B cell (primary cell): ENCODE data around the gene EOGT. TPM values are rescaled to one million over a fixed set of nuclear protein-coding genes. Genes with fewer than 3 reads are reported as not detected.

Experiments
- ATAC-seq: fragments of 200-7000 bp; cut with Tn5 transposase; one replicate; pipeline ENCODE4 v1.10.0; 2021; ENCODE audit warnings: low read depth, mild to moderate bottlenecking, moderate number of reproducible peaks, moderate library complexity
- CTCF ChIA-PET: fragments of 350-600 bp; sonication (Branson Sonifier 250); formaldehyde crosslinking; loops from one replicate; lab custom pipeline; 2021; ENCODE audit warnings: antibody characterized with exemption, inconsistent platforms; lab: Charles Lee
- POLR2A ChIA-PET: fragments of 350-600 bp; sonication (Branson Sonifier 250); formaldehyde crosslinking; loops from one replicate; lab custom pipeline; 2021; ENCODE audit warnings: antibody characterized with exemption; lab: Charles Lee
- DNase-seq: peaks from one replicate; pipeline ENCODE4 v3.0.0; 2013
- H2AFZ ChIP-seq: 2 replicates; pipeline ENCODE4 v1.6.1; 2012; ENCODE audit warnings: mild to moderate bottlenecking, low read depth, low read length; ENCODE audit not compliant: insufficient read depth, poor library complexity, severe bottlenecking
- H3K27ac ChIP-seq, 2 donors: 1 replicate in 1 of 2; 2 replicates in 1 of 2; pipeline ENCODE4 v1.5.1; 2012 to 2013; ENCODE audit warnings: low read length in 2 of 2, mild to moderate bottlenecking in 2 of 2, moderate library complexity in 1 of 2
- H3K27me3 ChIP-seq, 4 experiments: fragments of 200-600 bp in 1 of 4; sonication (generic) in 1 of 4; replicated peaks in 1 of 4; 1 replicate in 2 of 4; 2 replicates in 2 of 4; pipeline versions ENCODE4 v1.6.1 to v1.7.0; 2013 to 2016; ENCODE audit warnings: low read length in 3 of 4, mild to moderate bottlenecking in 2 of 4, mixed read lengths in 1 of 4, moderate library complexity in 1 of 4; ENCODE audit not compliant: insufficient read depth in 4 of 4, control insufficient read depth in 3 of 4; ENCODE audit errors: control extremely low read depth in 1 of 4
- H3K36me3 ChIP-seq, 2 experiments: replicated peaks in 1 of 2; 1 replicate in 1 of 2; 2 replicates in 1 of 2; pipeline versions ENCODE4 v1.6.1 to v1.7.1; 2013; ENCODE audit warnings: low read length in 1 of 2; ENCODE audit not compliant: insufficient read depth in 2 of 2, control insufficient read depth in 1 of 2; ENCODE audit errors: control extremely low read depth in 1 of 2, extremely low read depth in 1 of 2
- H3K4me1 ChIP-seq, 2 donors: fragments of 200-600 bp in 1 of 2; sonication (generic) in 1 of 2; 1 replicate in 1 of 2; 2 replicates in 1 of 2; pipeline versions ENCODE4 v1.5.1 to v1.6.1; 2013 to 2017; ENCODE audit warnings: low read length in 2 of 2; ENCODE audit not compliant: control insufficient read depth in 2 of 2, insufficient read depth in 2 of 2
- H3K4me2 ChIP-seq: replicated peaks from 2 replicates; pipeline ENCODE3; 2012; ENCODE audit warnings: mild to moderate bottlenecking, low read depth, low read length; ENCODE audit not compliant: poor library complexity, severe bottlenecking
- H3K4me3 ChIP-seq, 5 experiments: fragments of 200-600 bp in 1 of 5; sonication (generic) in 1 of 5; 1 replicate in 3 of 5; 2 replicates in 2 of 5; pipeline versions ENCODE4 v1.5.1 to v1.7.0; 2011 to 2016; ENCODE audit warnings: low read length in 4 of 5, mild to moderate bottlenecking in 4 of 5, low read depth in 2 of 5, control low read depth in 1 of 5, moderate library complexity in 1 of 5; ENCODE audit not compliant: insufficient read depth in 1 of 5; ENCODE audit errors: control extremely low read depth in 1 of 5, extremely low read depth in 1 of 5
- H3K79me2 ChIP-seq: fragments of 200-600 bp; sonication (generic); one replicate; pipeline ENCODE4 v1.6.0; 2016; ENCODE audit warnings: low read length; ENCODE audit not compliant: control insufficient read depth, insufficient read depth
- H3K9ac ChIP-seq: fragments of 200-600 bp; sonication (generic); 2 replicates; pipeline ENCODE4 v1.6.1; 2017; ENCODE audit warnings: mild to moderate bottlenecking, low read length, moderate library complexity
- H3K9me3 ChIP-seq, 3 donors: one replicate each; pipeline versions ENCODE4 v1.6.1 to v1.7.1; 2013; ENCODE audit warnings: low read length in 2 of 3; ENCODE audit not compliant: control insufficient read depth in 2 of 3, insufficient read depth in 1 of 3; ENCODE audit errors: control extremely low read depth in 1 of 3
- H4K20me1 ChIP-seq: 2 replicates; pipeline ENCODE4 v1.6.0; 2012; ENCODE audit warnings: mild to moderate bottlenecking, low read length; ENCODE audit not compliant: insufficient read depth, control insufficient read depth, poor library complexity, severe bottlenecking
- H3K27ac Mint-ChIP-seq: one replicate; pipeline ENCODE4 v1.8.0; 2021; ENCODE audit warnings: mixed read lengths
- H3K27me3 Mint-ChIP-seq: one replicate; pipeline ENCODE4 v1.8.0; 2021; ENCODE audit warnings: mixed read lengths
- H3K4me1 Mint-ChIP-seq: one replicate; pipeline ENCODE4 v1.8.0; 2021; ENCODE audit warnings: mixed read lengths
- H3K4me3 Mint-ChIP-seq: one replicate; pipeline ENCODE4 v1.8.0; 2021; ENCODE audit warnings: mixed read lengths
- H3K9me3 Mint-ChIP-seq: one replicate; pipeline ENCODE4 v1.8.0; 2022; ENCODE audit warnings: mixed read lengths; ENCODE audit not compliant: insufficient read depth
- EZH2 ChIP-seq: IDR thresholded peaks from 2 replicates; pipeline ENCODE4 v1.6.1; 2012; ENCODE audit warnings: borderline replicate concordance, low read depth, mild to moderate bottlenecking, moderate library complexity, low read length; ENCODE audit not compliant: insufficient read depth, poor library complexity, severe bottlenecking
- WGBS: methylation state at CpG from one replicate; pipeline ENCODE4 v1.1.5; 2013; ENCODE audit warnings: missing lambda C conversion rate; ENCODE audit not compliant: insufficient coverage; 5-methylcytosine and 5-hydroxymethylcytosine counted together
- intact Hi-C: fragments of 100-400 bp; cut with micrococcal nuclease; formaldehyde crosslinking; loops from one replicate; pipeline ENCODE4 v1.10.0; 2022
- polyA plus RNA-seq: library from polyadenylated mRNA; depleted of rRNA; stranded (reverse); fragments of >200 nt; gene quantifications from 2 replicates; pipeline ENCODE4 v1.2.3, GENCODE V29; 2012
- total RNA-seq, 2 donors: library from RNA; stranded (reverse); fragments of 120-200 nt in 1 of 2; gene quantifications; 1 replicate in 1 of 2; 2 replicates in 1 of 2; pipeline versions ENCODE4 v1.2.3 to v1.2.4, GENCODE V29; 2013 to 2022
- TF ChIP-seq, protein P1 (sequence below): fragments of 200-600 bp; IDR thresholded peaks from one replicate; pipeline ENCODE4 v1.8.0; 2022; ENCODE audit warnings: antibody characterized with exemption, mild to moderate bottlenecking

Gene EOGT
- total and polyA plus RNA-seq, 2 donors (not counting 1 experiment from before 2014, with no cell fraction given) = 1.7 to 15.5 TPM

DNA sequence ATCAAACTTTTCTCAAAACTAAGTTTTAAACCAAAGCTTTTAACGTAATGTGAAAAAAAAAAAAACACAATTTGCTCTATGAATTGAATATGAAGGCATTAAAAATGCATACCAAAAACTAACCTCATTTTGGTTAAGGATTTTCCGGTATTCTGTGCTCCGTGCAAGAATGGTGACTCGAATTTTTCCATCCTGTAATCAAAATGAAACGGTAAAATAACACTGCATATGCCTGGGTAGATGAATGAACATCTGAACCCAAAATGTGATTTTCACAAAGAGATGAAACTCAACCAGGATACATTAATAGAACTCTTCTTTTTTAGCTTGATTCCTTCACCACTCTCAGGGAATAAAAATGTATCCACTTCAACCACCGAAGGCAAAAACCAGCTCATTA, 26.2 kb downstream of the EOGT start:
- Mint-ChIP-seq H3K4me3 (no peak overlapping the region), H3K9me3 (peaks cover 5% of the 10 kb centered on the region), H3K4me1 (no peaks in the 10 kb centered on the region), H3K27me3 (no peaks in the 10 kb centered on the region), H3K27ac (no peak overlapping the region)
- H3K9me3 ChIP-seq = peaks cover 0 to 1% (median 0%) of the 10 kb centered on the region in 3 donors
- H3K79me2 ChIP-seq = no peaks in the 10 kb centered on the region
- TF ChIP-seq, protein P1, sequence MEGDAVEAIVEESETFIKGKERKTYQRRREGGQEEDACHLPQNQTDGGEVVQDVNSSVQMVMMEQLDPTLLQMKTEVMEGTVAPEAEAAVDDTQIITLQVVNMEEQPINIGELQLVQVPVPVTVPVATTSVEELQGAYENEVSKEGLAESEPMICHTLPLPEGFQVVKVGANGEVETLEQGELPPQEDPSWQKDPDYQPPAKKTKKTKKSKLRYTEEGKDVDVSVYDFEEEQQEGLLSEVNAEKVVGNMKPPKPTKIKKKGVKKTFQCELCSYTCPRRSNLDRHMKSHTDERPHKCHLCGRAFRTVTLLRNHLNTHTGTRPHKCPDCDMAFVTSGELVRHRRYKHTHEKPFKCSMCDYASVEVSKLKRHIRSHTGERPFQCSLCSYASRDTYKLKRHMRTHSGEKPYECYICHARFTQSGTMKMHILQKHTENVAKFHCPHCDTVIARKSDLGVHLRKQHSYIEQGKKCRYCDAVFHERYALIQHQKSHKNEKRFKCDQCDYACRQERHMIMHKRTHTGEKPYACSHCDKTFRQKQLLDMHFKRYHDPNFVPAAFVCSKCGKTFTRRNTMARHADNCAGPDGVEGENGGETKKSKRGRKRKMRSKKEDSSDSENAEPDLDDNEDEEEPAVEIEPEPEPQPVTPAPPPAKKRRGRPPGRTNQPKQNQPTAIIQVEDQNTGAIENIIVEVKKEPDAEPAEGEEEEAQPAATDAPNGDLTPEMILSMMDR = no peak
- no peak for TF ChIP-seq EZH2
- WGBS = no CpG with 5 or more reads among the region's 6 CpGs
- H4K20me1 ChIP-seq = no peaks in the 10 kb centered on the region
- H3K4me1 ChIP-seq = no peaks in the 10 kb centered on the region
- H3K27me3 ChIP-seq = no peaks in the 10 kb centered on the region
- no peak overlapping the region for H3K4me3 ChIP-seq
- H3K9ac ChIP-seq = no peak overlapping the region
- no peak for DNase-seq
- no peak overlapping the region for H2AFZ ChIP-seq
- ChIA-PET CTCF (no interaction called here), POLR2A (interaction anchor here (0.6 kb wide), 1 partner anchor 1989 kb away, joined by 3 read pairs; the partner anchor contains the start of gene KBTBD8)
- intact Hi-C loops = no loop called here
- no peak overlapping the region for H3K27ac ChIP-seq
- peaks cover 1 to 8% of the 10 kb centered on the region in 2 experiments for H3K36me3 ChIP-seq
- no peak overlapping the region for H3K4me2 ChIP-seq
- ATAC-seq = no peak

DNA sequence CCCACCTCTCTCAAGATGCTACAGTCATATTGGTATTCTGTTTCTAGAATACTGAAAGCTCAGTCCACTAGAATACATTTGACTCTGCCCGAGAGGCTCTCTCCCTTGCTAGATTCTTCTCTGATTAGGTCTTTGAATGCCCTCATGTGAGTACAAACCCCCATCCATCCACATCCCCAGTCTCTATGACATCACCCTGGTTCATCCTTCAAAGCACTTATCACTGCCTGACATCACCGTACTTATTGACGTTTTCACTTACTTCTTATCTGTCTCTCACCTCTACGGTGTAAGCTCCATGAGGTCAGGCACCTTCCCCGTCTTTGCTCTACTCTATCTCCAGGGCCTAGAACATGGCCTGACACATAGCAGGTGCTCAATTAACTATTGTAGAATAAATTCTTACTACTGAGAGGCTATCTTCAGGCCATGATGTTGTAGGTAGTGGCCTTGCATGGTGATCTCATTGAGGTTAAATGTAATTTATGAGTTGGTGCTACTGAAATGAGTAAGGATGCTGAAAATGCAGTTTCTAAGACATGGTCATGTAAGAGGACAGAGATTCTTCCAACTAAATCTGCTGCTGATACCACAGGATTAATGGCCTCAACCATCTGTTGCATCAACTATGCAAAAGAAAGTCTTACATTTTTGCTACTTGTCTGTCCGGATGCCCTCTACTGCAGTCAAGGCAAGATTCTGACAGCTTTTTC, 26.8 kb downstream of the EOGT start:
- no peaks in the 10 kb centered on the region for H3K9me3 ChIP-seq
- H3K27me3 ChIP-seq = no peaks in the 10 kb centered on the region
- H3K4me3 ChIP-seq = no peak overlapping the region
- peaks cover under 1% of the 10 kb centered on the region for H3K9me3 Mint-ChIP-seq
- DNase-seq (no peak), ATAC-seq (no peak)
- 100% methylated on average over 2 of the region's 6 CpGs for WGBS
- H3K4me1 ChIP-seq = no peaks in the 10 kb centered on the region
- TF ChIP-seq EZH2 = no peak
- TF ChIP-seq, protein P1 = no peak
- intact Hi-C loops = no loop called here
- no peaks in the 10 kb centered on the region for H4K20me1 ChIP-seq
- H3K27ac ChIP-seq = no peak overlapping the region
- ChIA-PET CTCF (no interaction called here), POLR2A (no interaction called here)
- no peaks in the 10 kb centered on the region for H3K4me1 Mint-ChIP-seq
- H3K27me3 Mint-ChIP-seq = no peaks in the 10 kb centered on the region
- H3K9ac ChIP-seq = no peak overlapping the region
- no peaks in the 10 kb centered on the region for H3K79me2 ChIP-seq
- no peak overlapping the region for H2AFZ ChIP-seq
- H3K36me3 ChIP-seq = peaks cover 1 to 8% of the 10 kb centered on the region in 2 experiments
- no peak overlapping the region for H3K27ac Mint-ChIP-seq
- H3K4me2 ChIP-seq = no peak overlapping the region
- no peak overlapping the region for H3K4me3 Mint-ChIP-seq
